OCI-LY1 (cell line): Measurements from ENCODE around the gene ZNF615.
"Not testable (repeated sequence)": the region's sequence is repeated elsewhere in the genome, so short reads cannot be mapped to it uniquely, and the experiment has no call there.

Experiments used
- H2AFZ ChIP-seq: fragments of 200-600 bp; sonication (generic), shearing (Covaris generic); 2 replicates; pipeline ENCODE4 v1.6.0; 2014; ENCODE audit warnings: antibody characterized with exemption, mild to moderate bottlenecking, low read length
- H3F3A ChIP-seq: fragments of 200-600 bp; sonication (generic), shearing (Covaris generic); 2 replicates; pipeline ENCODE4 v1.6.0; 2014; ENCODE audit warnings: mild to moderate bottlenecking, antibody characterized with exemption, low read length, moderate library complexity; ENCODE audit not compliant: insufficient read depth
- H3K27ac ChIP-seq: fragments of 200-600 bp; sonication (generic); 2 replicates; pipeline ENCODE4 v1.5.1; 2014; ENCODE audit warnings: low read length, mixed run types, mild to moderate bottlenecking, low read depth; ENCODE audit not compliant: poor library complexity, severe bottlenecking
- H3K27me3 ChIP-seq: fragments of 200-600 bp; sonication (generic); 2 replicates; pipeline ENCODE4 v1.6.0; 2014; ENCODE audit warnings: antibody characterized with exemption, mild to moderate bottlenecking, low read length, moderate library complexity; ENCODE audit not compliant: insufficient read depth
- H3K36me3 ChIP-seq: fragments of 200-600 bp; sonication (generic); 2 replicates; pipeline ENCODE4 v1.6.1; 2014; ENCODE audit warnings: mild to moderate bottlenecking, antibody characterized with exemption, low read length, moderate library complexity, mixed read lengths; ENCODE audit not compliant: insufficient read depth
- H3K4me1 ChIP-seq: fragments of 200-600 bp; sonication (generic); 2 replicates; pipeline ENCODE4 v1.5.1; 2014; ENCODE audit warnings: mild to moderate bottlenecking, low read length, moderate library complexity; ENCODE audit not compliant: insufficient read depth, severe bottlenecking
- H3K4me2 ChIP-seq: fragments of 200-600 bp; sonication (generic), shearing (Covaris generic); 2 replicates; pipeline ENCODE4 v1.6.1; 2014; ENCODE audit warnings: low read length
- H3K4me3 ChIP-seq: fragments of 200-600 bp; sonication (generic); 2 replicates; pipeline ENCODE4 v1.5.1; 2014; ENCODE audit warnings: low read length, low read depth, mild to moderate bottlenecking, mixed read lengths; ENCODE audit not compliant: poor library complexity, severe bottlenecking
- H3K79me2 ChIP-seq: fragments of 200-600 bp; shearing (Covaris generic); 2 replicates; pipeline ENCODE4 v1.6.1; 2016; ENCODE audit warnings: mixed run types, low read length, mixed read lengths; ENCODE audit not compliant: insufficient read depth
- H3K9ac ChIP-seq: fragments of 200-600 bp; sonication (generic), shearing (Covaris generic); 2 replicates; pipeline ENCODE4 v1.6.1; 2014; ENCODE audit warnings: mild to moderate bottlenecking, low read length, mixed read lengths
- H3K9me2 ChIP-seq: fragments of 200-600 bp; sonication (generic), shearing (Covaris generic); 2 replicates; pipeline ENCODE4 v1.6.1; 2014; ENCODE audit warnings: low read depth, mild to moderate bottlenecking, low read length, mixed read lengths
- H3K9me3 ChIP-seq: fragments of 200-600 bp; shearing (Covaris generic); 2 replicates; pipeline ENCODE4 v1.6.1; 2014; ENCODE audit warnings: low read length, mixed read lengths
- H4K20me1 ChIP-seq: fragments of 200-600 bp; sonication (generic), shearing (Covaris generic); 2 replicates; pipeline ENCODE4 v1.6.0; 2016; ENCODE audit warnings: mild to moderate bottlenecking, low read length; ENCODE audit not compliant: insufficient read depth
- EZH2 ChIP-seq: fragments of 200-600 bp; sonication (generic), shearing (Covaris generic); IDR thresholded peaks from 2 replicates; pipeline ENCODE4 v1.8.0; 2017; ENCODE audit warnings: borderline replicate concordance, mixed run types, mild to moderate bottlenecking, antibody characterized with exemption, low read length, moderate library complexity, mixed read lengths
- TF ChIP-seq, protein P1 (sequence below): fragments of 200-600 bp; sonication (generic), shearing (Covaris generic); IDR thresholded peaks from 2 replicates; pipeline ENCODE4 v1.5.1; 2017; ENCODE audit warnings: mild to moderate bottlenecking, antibody characterized with exemption, low read length, moderate library complexity, mixed read lengths

ZNF615 gene

DNA sequence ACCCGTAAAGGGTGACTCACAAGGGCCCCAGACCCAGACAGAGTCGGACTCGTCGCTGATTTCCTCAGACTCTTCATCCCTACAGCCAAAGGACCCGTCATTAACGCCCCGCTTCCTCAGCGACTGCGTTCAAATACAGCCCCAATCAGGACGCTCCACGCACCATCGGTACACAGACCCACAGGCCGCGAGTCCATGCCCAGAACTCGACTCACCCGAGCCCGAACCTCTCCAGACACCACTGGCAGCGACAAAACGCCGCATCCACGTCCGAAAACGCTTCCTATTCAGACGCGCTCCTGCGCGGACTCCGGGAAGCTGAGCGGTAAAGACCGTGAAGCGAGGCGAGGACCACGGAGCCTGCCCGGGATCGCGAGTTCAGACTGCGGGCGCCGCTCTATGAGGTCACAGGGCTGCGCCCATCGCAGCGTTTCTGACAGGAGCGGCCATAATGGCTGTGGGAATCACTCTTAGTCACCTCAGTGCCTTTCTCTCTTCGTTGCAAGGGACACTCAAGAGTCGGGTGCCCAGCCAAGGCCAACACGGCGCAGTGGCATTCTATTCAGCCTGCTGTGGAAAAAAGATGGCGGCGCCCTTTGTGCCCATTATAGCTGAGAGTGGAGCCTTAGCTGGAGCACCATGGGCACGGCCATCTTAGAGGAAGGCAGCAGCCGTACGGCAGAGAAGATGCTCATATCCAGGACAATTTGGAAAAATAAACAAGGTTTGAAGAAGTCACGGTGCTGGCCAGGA, 20.2 kb upstream of the ZNF615 start, which contains the start of gene ZNF614:
Gene ZNF614 (minus strand): TSS at position 353 of the 753 bp plus-strand sequence. CDS start 2,634 bp downstream, outside the sequence.
- peak within 1 kb of the TSS; percentile 70 for H2AFZ ChIP-seq
- H3F3A ChIP-seq: no peaks in the 10 kb centered on the region
- H4K20me1 ChIP-seq: no peaks in the 10 kb centered on the region
- peak within 1 kb of the TSS; percentile 77 for H3K4me2 ChIP-seq
- H3K36me3 ChIP-seq: peaks cover 67% of the 10 kb centered on the region
- H3K27ac ChIP-seq: peak within 1 kb of the TSS; percentile 80
- H3K9me3 ChIP-seq: peaks cover 31% of the 10 kb centered on the region
- H3K4me3 ChIP-seq: peak within 1 kb of the TSS; percentile 99
- no peak for TF ChIP-seq EZH2
- TF ChIP-seq, protein P1, sequence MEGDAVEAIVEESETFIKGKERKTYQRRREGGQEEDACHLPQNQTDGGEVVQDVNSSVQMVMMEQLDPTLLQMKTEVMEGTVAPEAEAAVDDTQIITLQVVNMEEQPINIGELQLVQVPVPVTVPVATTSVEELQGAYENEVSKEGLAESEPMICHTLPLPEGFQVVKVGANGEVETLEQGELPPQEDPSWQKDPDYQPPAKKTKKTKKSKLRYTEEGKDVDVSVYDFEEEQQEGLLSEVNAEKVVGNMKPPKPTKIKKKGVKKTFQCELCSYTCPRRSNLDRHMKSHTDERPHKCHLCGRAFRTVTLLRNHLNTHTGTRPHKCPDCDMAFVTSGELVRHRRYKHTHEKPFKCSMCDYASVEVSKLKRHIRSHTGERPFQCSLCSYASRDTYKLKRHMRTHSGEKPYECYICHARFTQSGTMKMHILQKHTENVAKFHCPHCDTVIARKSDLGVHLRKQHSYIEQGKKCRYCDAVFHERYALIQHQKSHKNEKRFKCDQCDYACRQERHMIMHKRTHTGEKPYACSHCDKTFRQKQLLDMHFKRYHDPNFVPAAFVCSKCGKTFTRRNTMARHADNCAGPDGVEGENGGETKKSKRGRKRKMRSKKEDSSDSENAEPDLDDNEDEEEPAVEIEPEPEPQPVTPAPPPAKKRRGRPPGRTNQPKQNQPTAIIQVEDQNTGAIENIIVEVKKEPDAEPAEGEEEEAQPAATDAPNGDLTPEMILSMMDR: no peak
- peak within 1 kb of the TSS; percentile 98 for H3K9ac ChIP-seq
- peaks cover 13% of the 10 kb centered on the region; the same call in 1 of the 2 replicates for H3K79me2 ChIP-seq
- H3K4me1 ChIP-seq: peaks cover 17% of the 10 kb centered on the region
- H3K9me2 ChIP-seq: no peaks in the 10 kb centered on the region
- H3K27me3 ChIP-seq: no peaks in the 10 kb centered on the region

DNA sequence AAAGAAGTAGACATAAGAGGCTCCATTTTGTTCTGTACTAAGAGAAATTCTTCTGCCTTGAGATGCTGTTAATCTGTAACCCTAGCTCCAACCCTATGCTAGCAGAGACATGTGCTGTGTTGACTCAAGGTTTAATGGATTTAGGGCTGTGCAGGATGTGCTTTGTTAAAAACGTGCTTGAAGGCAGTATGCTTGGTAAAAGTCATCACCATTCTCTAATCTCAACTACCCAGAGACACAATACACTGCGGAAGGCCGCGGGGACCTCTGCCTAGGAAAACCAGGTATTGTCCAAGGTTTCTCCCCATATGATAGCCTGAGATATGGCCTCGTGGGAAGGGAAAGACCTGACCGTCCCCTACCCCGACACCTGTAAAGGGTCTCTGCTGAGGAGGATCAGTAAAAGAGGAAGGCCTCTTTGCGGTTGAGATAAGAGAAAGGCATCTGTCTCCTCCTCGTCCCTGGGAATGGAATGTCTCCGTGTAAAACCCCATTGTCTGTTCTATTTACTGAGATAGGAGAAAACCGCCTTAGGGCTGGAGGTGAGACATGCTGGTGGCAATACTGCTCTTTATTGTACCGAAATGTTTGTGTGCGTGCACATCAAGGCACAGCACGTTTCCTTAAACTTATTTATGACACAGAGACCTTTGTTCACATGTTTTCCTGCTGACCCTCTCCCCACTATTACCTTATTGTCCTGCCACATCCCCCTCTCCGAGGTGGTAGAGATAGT, 18.4 kb upstream of the ZNF615 start:
- H3K9ac ChIP-seq, H4K20me1 ChIP-seq, H3K9me2 ChIP-seq, H3K27me3 ChIP-seq, H3K4me3 ChIP-seq, H3F3A ChIP-seq, H3K4me2 ChIP-seq, H2AFZ ChIP-seq, H3K27ac ChIP-seq: not testable (repeated sequence)
- Histone ChIP-seq H3K79me2 (peaks cover 13% of the 10 kb centered on the region; the same call in 1 of the 2 replicates), H3K9me3 (peaks cover 33% of the 10 kb centered on the region), H3K4me1 (peaks cover 17% of the 10 kb centered on the region), H3K36me3 (peaks cover 74% of the 10 kb centered on the region)

DNA sequence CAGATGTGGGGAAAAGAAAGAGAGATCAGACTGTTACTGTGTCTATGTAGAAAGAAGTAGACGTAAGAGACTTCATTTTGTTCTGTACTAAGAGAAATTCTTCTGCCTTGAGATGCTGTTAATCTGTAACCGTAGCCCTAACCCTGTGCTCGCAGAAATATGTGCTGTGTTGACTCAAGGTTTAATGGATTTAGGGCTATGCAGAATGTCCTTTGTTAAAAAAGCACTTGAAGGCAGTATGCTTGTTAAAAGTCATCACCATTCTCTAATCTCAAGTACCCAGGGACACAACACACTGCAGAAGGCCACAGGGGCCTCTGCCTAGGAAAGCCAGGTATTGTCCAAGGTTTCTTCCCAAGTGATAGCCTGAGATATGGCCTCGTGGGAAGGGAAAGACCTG, 16.5 kb upstream of the ZNF615 start:
- not testable (repeated sequence) for H3K9ac ChIP-seq, H3F3A ChIP-seq, H3K9me2 ChIP-seq, H3K27ac ChIP-seq, H3K4me2 ChIP-seq, H4K20me1 ChIP-seq, H2AFZ ChIP-seq, H3K4me3 ChIP-seq, H3K27me3 ChIP-seq
- Histone ChIP-seq H3K9me3 (peaks cover 36% of the 10 kb centered on the region), H3K79me2 (peaks cover 13% of the 10 kb centered on the region; the same call in 1 of the 2 replicates), H3K36me3 (peaks cover 78% of the 10 kb centered on the region), H3K4me1 (peaks cover 17% of the 10 kb centered on the region)

DNA sequence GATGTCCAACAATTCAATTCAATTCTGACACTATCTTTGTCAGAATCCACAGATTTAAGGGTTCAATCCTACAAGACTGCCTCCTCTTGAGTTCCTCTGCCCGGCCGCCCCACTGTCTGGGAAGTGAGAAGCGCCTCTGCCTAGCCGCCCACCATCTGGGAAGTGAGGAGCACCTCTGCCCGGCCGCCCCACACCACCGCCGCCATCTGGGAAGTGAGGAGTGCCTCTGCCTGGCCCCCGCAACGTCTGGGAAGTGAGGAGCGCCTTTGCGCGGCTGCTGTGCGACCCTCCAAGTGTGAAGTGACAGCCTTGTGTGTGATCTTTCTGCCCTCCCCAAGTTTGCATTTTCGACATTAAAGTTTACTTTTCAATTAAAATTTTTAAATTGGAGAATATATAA, 14.2 kb upstream of the ZNF615 start:
- Histone ChIP-seq H3K9me3 (peaks cover 50% of the 10 kb centered on the region), H3F3A (no peaks in the 10 kb centered on the region), H2AFZ (no peak overlapping the region), H3K9me2 (no peaks in the 10 kb centered on the region), H3K27me3 (no peaks in the 10 kb centered on the region), H3K79me2 (peaks cover 3% of the 10 kb centered on the region; the same call in 1 of the 2 replicates), H3K4me2 (no peak overlapping the region), H4K20me1 (no peaks in the 10 kb centered on the region), H3K9ac (no peak overlapping the region), H3K4me1 (peaks cover 3% of the 10 kb centered on the region), H3K36me3 (peaks cover 98% of the 10 kb centered on the region), H3K27ac (no peak overlapping the region), H3K4me3 (no peak overlapping the region)
- TF ChIP-seq, protein P1: no peak
- no peak for TF ChIP-seq EZH2
